Measurements from ENCODE around the gene LRMDA.

LRMDA gene

DNA sequence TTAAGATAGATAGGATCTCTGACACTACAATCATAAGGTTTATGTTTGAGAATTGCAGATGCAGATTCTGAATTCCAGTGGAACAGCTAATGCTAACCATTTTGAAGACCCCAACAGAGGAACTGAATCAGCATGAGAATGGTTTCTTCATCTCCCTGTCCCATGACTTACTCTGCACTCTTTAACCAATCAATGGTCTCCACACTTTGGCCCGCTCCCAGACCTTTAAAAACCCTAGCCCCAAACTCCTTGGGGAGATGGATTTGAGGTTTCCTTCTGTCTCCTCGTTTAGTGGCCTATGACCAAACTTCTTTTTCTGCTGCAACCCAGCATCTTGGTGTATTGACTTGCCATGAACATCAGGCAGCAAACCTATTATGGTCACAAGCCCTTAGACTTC lies 804.9 kb downstream of the LRMDA start:
- POLR2A ChIA-PET = no interaction called here
- DNase-seq (ENCODE audit: extremely low spot score) = no peak
- CTCF ChIA-PET = no interaction called here
- TF ChIP-seq, protein P1, sequence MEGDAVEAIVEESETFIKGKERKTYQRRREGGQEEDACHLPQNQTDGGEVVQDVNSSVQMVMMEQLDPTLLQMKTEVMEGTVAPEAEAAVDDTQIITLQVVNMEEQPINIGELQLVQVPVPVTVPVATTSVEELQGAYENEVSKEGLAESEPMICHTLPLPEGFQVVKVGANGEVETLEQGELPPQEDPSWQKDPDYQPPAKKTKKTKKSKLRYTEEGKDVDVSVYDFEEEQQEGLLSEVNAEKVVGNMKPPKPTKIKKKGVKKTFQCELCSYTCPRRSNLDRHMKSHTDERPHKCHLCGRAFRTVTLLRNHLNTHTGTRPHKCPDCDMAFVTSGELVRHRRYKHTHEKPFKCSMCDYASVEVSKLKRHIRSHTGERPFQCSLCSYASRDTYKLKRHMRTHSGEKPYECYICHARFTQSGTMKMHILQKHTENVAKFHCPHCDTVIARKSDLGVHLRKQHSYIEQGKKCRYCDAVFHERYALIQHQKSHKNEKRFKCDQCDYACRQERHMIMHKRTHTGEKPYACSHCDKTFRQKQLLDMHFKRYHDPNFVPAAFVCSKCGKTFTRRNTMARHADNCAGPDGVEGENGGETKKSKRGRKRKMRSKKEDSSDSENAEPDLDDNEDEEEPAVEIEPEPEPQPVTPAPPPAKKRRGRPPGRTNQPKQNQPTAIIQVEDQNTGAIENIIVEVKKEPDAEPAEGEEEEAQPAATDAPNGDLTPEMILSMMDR (IDR thresholded peaks at IDR 0.05; ENCODE audit: control extremely low read depth, extremely low read depth, low read depth, missing control alignments) = no peak

DNA sequence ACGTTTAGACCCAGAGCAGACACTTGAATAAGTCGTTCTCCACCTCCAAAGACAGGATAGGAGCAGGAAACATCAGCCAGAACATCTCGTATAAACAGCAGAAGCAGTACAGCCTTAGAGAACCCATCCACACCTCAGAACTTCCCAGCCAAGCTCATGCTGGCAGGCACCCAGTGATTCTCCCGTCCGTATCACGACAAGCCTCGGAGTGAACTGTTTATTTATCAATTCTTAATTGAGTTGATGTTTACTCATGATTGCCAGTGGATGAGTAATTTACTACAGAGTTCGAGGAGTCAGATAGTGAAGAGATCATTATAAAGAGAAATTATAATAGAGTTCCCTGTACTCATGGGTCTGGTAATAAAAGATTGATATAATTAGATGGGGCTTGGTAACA lies 811.5 kb downstream of the LRMDA start:
- CTCF ChIA-PET = interaction anchor here (1.2 to 1.5 kb wide), 2 partner anchors 10 to 13 kb away, joined by 3 read pairs; no protein-coding TSS in a partner anchor
- POLR2A ChIA-PET = no interaction called here
- DNase-seq (ENCODE audit: extremely low spot score) = no peak
- TF ChIP-seq, protein P1 (IDR thresholded peaks at IDR 0.05; ENCODE audit: control extremely low read depth, extremely low read depth, low read depth, missing control alignments) = no peak

DNA sequence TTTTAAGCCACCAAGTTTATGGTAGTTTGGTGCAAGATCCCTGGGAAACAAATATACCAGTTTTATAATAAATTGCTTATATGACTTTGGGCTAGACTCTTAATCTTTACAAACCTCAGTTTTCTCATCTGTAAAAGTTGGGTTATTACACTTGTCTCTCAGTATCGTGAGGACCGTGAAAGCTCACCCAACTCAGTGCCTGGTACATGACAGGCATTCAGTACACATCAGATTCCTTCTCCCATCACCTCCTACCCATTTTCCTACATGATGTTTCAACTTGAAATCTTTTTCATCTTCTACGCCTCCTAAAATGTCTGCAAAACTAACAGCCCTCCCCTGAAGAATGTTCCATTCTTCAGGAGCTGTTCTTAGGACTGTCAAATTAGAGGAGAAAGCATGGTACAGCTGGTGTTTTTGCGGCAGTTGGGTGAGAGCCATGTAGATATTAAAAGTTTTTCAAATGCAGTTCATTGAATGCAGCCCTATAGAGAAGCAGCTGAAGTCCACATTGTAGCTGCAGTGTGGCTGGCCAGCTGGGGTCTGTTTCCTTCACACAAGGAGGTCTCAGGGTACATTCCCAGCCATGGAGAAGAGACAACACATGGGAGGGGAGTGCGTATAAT lies 812.8 kb downstream of the LRMDA start:
- TF ChIP-seq, protein P1 (IDR thresholded peaks at IDR 0.05; ENCODE audit: control extremely low read depth, extremely low read depth, low read depth, missing control alignments) = no peak
- no peak for DNase-seq (ENCODE audit: extremely low spot score)
- ChIA-PET CTCF (interaction anchor here (1.2 kb wide), 1 partner anchor 12 kb away, joined by 3 read pairs; no protein-coding TSS in a partner anchor), POLR2A (no interaction called here)

DNA sequence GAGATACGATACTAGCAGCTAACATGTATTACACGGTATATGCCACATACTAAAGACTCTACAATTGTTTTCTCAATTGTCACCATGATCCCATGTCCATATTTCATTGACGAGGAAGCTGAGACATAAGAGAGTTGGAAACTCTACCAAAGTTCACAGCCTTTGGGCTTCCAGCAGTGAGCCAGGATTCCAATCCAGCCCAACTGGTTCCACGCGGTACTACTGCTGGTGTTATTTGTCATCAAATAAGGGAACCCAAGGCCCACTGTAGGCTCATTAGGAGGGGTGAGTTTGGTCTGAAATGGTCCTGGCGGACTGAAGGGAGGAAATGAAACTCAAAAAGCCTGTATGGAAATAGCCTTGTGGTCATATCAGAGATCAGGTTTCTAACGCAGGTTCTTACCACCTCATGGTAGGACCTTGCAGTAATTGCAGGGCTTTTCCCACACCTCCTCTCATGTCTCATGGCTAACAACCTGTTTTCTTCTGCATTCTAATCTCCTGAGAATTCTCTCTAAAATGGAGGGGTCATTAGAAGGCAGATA lies 814.6 kb downstream of the LRMDA start:
- TF ChIP-seq, protein P1 (IDR thresholded peaks at IDR 0.05; ENCODE audit: control extremely low read depth, extremely low read depth, low read depth, missing control alignments) = no peak
- CTCF ChIA-PET = no interaction called here
- no peak for DNase-seq (ENCODE audit: extremely low spot score)
- POLR2A ChIA-PET = no interaction called here

DNA sequence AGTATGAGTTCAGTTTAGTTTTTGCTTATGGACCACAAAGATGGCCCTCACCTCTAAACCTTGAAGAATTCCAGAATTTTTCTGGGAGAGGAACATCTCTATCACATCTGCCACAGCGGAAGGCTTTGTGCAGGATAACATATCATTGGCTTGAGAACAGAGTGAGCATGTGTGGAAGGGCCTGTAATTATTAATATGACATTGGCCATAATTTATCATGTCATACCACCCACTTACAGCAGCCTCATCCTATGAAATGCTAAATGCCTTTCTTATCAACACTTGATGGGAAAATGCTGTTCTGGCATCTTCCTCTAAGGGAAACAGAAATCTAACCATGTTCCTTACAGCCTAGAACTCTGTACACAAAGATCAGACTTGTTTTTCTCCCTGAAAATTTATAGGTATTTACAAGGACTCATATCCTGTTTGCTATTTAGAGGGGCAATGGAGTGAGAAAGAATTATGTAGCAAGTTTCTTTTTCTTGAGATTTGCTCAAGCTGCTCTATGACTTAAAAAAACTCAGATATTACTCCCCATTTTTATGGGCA lies 817.3 kb downstream of the LRMDA start:
- TF ChIP-seq, protein P1 (IDR thresholded peaks at IDR 0.05; ENCODE audit: control extremely low read depth, extremely low read depth, low read depth, missing control alignments) = no peak
- POLR2A ChIA-PET = no interaction called here
- CTCF ChIA-PET = no interaction called here
- no peak for DNase-seq (ENCODE audit: extremely low spot score)

DNA sequence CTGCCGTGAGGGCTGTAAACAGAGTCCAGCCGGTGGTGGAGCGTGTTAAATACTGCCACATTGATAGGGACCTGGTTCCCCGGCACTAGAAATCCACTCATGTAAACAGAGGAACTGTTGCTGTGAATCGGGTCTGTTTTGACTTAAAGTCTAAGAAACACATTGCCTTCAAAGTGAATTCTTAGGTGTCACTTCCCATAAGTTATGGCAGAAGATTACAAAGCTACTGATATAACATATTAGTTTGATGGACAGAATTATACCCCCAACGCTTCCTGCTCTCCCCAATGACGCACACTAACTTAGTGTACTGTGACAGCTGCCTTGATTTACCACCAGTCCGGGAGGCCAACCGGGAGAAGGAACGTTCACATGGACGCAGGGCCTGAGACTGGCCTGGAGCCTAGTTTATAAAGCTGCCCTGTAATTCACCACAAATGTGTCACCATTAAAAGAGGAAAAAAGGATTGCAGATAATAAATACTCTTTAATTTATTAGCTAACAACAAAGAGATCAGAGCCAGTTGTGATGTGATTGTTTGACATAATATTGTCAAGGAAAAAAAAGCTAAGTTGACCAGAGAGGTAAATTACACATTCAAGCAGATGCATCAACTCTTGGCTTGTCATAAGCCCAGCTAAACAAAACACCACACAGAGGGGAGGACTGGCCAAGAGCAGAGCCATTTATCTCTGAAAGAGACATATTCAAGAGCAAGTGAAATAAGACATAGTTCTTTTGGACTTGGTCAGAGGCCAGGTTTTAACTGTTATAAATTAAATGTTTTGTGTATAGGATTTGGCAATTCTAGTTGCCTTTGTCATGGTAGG lies 820.6 kb downstream of the LRMDA start:
- POLR2A ChIA-PET = no interaction called here
- CTCF ChIA-PET = no interaction called here
- no peak for DNase-seq (ENCODE audit: extremely low spot score)
- TF ChIP-seq, protein P1 (IDR thresholded peaks at IDR 0.05; ENCODE audit: control extremely low read depth, extremely low read depth, low read depth, missing control alignments) = no peak

Measured in GM10248 (cell line).